HG03135 (cell line): Measurements from ENCODE around the gene AOC2.
"Not testable (repeated sequence)": the region's sequence is repeated elsewhere in the genome, so short reads cannot be mapped to it uniquely, and the experiment has no call there.

Experiments
- ATAC-seq: cut with Tn5 transposase; IDR thresholded peaks from one replicate; pipeline ENCODE4 v1.9.1; 2021; ENCODE audit warnings: mild to moderate bottlenecking, moderate library complexity; ENCODE audit not compliant: unreplicated experiment

AOC2 gene

GRCh38 chr17:42830971-42831370 is 13.4 kb upstream of the AOC2 start:
- no peak for ATAC-seq

DNA sequence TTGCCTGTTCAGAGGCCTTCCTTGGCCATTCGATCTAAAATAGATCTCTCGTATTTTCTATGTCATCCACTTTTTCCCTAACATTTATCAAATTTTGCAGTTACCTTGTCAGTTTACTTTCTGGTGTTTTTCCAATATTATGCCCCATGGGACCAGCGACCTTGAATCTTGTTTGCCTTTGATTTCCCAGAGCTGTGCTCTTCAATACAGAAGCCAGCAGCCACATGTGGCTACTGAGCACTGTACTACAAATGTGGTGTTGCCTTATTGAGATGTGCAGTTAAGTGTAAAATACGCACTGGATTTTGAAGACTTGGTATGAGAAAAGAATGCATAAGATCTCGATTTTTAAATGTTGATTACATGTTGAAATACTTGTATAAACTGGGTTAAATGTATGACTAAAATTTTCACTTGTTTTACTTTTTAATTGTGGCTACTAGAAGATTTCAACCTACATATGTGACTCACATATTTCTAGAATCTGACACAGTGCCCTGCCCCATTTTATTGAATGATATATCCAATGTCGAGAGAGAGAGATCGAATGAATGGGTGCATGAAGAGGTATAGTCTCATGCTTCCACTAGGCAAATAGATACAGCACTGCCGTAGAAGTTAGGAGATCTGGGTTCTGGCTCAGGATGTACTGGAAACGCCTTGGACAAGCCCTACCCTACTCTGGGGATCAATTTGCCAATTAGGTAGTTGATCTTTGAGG is 12.0 kb upstream of the AOC2 start:
- ATAC-seq, result peak; percentile 10

- peak; percentile 65 for ATAC-seq
Measured at GRCh38 chr17:42832934-42833766, 11.2 kb upstream of the AOC2 start, which contains the start of gene PSME3. PSME3 (plus strand) TSS chr17:42833397; CDS start chr17:42833632, 235 bp downstream.

- ATAC-seq, result peak; percentile 21
Measured at GRCh38 chr17:42833767-42834422, 10.5 kb upstream of the AOC2 start.

- ATAC-seq, result no peak
Measured at GRCh38 chr17:42835732-42836131, 8.6 kb upstream of the AOC2 start.

DNA sequence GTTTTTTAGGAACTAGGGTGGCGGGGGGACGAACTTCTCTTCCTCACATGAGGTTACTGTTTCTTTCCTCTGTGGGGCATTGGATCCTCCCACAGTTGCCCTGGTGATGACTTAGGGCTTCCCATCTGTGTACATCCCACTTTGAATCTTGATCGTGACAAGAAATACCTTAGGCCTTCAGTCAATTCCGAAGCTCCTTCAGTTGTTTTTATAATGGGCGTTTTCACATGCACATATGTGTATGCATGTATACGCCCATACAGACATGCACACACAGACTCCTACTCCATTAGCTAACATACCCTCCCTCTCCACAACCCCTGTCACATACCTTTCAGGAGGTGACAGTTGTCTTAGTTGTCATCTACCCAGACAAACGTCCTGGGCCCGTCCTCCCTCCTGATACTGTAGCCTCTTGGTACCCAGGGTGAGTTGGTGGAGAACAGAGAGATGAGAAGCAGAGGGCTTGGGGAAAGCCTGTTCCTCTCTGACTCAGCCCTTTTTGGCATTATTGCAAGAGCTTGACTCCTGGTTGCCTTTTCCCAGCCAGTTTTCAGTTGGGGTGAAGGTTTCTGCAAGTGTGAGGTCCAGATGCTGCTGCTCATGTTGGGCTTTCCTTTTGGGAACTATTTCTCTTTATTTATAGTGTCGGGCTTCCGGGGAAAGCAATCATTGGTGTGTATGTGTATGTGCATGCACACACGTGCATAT is 2.2 kb upstream of the AOC2 start:
- ATAC-seq, result no peak

DNA sequence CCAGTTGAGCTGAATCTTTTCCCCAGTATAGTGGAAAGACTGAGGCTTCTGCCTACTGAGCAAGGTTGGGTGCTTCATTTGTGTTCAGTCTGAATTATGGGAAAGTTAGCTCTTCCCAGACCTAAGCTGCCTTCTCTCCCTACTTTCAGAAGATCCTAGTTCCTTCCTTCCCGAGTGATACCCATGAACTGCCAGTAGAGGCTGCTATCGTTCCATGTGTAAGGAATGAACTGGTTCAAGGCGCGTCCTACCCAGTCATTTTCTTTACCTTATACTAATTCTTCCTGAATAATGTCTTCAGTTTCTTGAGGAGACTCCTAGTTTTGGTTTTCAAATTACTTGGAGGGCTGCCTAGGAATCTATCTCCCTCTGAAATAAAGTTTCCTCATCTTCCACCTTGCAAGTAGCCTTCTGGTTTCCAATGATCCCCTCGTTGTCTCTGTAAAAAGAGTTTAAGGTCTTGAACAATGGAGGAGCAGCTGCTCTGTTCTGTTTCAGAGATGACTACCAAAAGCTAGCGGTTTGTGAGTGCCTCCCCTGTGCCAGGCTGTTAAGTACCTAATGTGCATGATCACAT is 934 bp upstream of the AOC2 start:
- ATAC-seq, result no peak

DNA sequence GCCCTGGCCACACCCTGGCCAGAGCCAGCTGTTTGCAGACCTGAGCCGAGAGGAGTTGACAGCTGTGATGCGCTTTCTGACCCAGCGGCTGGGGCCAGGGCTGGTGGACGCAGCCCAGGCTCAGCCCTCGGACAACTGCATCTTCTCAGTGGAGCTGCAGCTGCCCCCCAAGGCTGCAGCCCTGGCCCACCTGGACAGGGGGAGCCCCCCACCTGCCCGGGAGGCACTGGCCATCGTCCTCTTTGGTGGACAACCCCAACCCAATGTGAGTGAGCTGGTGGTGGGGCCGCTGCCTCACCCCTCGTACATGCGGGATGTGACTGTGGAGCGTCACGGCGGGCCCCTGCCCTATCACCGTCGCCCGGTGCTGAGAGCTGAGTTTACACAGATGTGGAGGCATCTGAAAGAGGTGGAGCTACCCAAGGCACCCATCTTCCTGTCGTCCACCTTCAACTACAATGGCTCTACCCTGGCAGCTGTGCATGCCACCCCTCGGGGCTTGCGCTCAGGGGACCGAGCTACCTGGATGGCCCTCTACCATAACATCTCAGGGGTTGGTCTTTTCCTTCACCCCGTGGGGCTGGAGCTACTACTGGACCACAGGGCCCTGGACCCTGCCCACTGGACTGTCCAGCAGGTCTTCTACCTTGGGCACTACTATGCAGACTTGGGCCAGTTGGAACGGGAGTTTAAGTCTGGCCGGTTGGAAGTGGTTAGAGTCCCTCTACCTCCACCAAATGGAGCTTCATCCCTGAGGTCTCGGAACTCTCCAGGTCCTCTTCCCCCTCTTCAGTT is 578 bp downstream of the AOC2 start:
- ATAC-seq, result no peak

DNA sequence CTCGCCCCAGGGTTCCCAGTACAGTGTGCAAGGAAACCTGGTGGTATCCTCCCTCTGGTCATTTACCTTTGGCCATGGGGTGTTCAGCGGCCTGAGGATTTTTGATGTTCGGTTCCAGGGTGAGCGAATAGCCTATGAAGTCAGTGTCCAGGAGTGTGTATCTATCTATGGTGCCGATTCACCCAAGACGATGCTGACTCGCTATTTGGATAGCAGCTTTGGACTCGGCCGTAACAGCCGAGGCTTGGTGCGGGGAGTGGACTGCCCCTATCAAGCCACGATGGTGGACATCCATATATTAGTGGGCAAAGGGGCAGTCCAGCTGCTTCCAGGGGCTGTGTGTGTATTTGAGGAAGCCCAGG is 1.2 kb downstream of the AOC2 start:
- no peak for ATAC-seq

DNA sequence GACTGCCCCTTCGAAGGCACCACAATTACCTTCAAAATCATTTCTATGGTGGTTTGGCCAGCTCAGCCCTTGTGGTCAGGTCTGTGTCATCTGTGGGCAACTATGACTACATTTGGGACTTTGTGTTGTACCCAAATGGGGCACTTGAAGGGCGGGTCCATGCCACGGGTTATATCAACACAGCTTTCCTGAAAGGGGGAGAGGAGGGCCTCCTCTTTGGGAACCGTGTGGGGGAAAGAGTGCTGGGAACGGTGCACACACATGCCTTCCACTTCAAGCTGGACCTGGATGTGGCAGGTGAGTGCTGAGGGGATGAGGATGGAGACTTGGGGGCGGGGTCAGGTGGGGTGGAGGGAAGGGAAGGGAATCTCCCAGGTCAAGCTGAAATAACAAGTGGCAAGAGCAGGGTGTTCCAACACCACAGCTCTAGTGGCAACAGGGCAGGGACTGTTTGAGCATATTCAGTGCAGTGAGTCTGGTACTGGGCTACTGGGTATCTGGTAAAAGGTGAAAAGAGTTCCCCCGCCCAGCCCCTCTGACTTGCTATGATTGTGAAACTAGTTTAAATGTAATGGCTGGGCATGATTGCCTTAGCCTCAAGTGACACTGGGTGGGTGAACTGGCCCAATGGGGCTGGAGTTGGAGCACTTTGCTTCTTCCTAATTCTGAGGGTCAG is 1.7 kb downstream of the AOC2 start:
- no peak for ATAC-seq

DNA sequence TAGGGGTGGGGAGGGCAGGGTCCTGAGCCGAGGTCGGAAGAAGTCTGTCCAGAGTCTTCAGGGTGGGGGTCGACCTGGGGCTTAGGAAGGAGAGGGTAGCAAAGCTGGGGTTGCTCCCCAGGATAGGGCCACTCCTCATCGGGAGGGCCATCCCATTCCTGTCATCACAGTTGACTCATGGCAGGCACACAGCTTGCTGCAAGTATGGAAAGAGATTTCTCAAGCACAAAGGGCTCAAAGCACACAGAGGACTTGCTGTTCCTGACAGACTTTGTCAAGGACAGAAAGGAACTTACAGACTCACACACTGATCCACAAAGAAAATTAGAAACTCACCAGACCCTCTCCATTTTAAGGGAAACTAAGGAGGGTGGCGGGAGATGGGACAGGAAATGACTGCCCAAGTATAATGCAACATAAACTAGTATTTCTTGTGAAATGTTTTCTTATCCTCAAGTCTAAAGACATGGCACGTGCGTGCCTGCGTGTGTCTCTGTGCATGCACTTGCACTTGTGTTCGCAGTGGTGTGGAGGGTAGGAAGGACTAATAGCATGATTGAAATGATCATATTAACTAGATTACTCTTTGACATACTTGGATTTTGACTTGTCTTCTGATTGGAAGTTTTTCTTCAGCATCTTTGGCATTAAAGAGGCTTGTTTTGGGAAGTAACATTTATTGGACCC is 2.4 kb downstream of the AOC2 start:
- ATAC-seq, result no peak

DNA sequence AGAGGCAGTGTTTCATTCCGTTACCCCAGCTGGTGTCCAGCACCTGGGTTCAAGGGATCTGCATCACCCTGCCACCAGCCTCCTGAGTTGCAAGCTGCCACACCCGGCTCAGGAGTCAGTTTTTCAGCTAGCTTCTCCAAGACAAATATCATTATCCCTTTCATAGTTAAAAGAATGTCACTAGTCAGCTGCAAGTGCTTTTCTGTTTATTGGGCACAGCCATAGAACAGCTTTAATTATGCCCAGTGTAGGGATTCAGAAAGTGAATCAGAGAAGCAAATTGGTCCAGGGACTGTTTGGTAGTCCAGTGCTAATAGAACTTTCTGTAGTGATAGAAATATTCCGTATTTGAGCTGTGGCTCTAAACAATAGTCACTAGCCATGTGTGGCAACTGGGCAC is 3.7 kb downstream of the AOC2 start:
- no peak for ATAC-seq

- ATAC-seq, result no peak
Measured at GRCh38 chr17:42849031-42849430, 4.7 kb downstream of the AOC2 start.

DNA sequence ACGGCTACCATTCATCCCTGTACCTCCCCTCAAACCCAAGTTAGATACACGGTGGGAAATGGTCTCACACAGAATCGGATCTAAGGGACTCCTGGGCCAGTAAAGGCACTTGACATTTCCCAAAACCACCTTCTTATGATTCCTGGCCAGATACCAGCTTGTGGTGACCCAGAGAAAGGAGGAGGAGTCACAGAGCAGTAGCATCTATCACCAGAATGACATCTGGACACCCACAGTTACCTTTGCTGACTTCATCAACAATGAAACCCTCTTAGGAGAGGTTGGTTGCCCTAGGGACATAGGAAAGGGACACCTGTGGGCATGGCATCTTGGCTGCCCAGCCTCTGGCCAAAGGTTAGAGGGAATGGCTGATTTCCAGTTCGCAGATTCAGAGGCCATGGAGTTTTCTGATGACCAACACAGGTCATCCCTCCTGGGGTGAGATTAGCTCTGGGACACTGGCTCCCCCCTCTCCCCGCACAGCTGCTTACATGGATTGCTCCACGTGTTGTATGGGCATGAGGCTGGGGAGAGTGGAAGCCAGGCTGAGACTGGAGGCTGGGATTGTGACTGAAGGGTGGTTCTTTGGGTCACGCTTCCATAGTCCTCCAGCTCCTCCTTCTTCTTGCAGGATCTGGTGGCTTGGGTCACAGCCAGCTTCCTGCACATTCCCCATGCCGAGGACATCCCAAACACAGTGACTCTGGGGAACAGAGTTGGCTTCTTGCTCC is 5.2 kb downstream of the AOC2 start:
- ATAC-seq, result no peak

DNA sequence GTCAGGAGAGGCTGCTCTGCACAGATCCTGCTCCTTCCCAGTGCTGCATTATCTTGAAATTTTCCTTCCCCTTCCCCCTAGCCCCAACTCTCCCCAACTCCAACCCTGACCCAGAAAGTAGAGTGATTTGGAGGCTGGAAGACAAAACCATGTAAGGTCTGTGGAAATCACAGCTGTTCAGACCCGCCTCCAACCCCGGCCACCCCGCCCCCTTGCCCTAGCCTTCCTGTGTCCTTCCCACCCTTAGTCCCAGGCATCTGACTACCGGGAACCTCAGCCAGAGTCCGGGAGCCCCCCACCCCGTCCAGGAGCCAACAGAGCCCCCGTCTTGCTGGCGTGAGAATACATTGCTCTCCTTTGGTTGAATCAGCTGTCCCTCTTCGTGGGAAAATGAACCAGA is 6.6 kb downstream of the AOC2 start, which contains the start of gene AOC3:
TSS of gene AOC3 (plus strand) at position 246 of the 400 bp plus-strand sequence. CDS start at position 391, 145 bp downstream.
- ATAC-seq, result no peak

- ATAC-seq, result not testable (repeated sequence)
Measured at GRCh38 chr17:42851371-42852240, 7.2 kb downstream of the AOC2 start.

DNA sequence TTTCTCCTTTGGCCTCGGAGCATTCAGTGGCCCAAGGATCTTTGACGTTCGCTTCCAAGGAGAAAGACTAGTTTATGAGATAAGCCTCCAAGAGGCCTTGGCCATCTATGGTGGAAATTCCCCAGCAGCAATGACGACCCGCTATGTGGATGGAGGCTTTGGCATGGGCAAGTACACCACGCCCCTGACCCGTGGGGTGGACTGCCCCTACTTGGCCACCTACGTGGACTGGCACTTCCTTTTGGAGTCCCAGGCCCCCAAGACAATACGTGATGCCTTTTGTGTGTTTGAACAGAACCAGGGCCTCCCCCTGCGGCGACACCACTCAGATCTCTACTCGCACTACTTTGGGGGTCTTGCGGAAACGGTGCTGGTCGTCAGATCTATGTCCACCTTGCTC is 8.0 kb downstream of the AOC2 start:
- no peak for ATAC-seq
